Bone marrow (tissue), 2 donors: Measurements from ENCODE around the gene LRRC28.
"Not testable (repeated sequence)": the region's sequence is repeated elsewhere in the genome, so short reads cannot be mapped to it uniquely, and the experiment has no call there.

ENCODE experiments used
- DNase-seq, 2 donors: peaks; one replicate each; lab custom pipeline; 2025; lab: John Stamatoyannopoulos, UW

Gene LRRC28

DNA sequence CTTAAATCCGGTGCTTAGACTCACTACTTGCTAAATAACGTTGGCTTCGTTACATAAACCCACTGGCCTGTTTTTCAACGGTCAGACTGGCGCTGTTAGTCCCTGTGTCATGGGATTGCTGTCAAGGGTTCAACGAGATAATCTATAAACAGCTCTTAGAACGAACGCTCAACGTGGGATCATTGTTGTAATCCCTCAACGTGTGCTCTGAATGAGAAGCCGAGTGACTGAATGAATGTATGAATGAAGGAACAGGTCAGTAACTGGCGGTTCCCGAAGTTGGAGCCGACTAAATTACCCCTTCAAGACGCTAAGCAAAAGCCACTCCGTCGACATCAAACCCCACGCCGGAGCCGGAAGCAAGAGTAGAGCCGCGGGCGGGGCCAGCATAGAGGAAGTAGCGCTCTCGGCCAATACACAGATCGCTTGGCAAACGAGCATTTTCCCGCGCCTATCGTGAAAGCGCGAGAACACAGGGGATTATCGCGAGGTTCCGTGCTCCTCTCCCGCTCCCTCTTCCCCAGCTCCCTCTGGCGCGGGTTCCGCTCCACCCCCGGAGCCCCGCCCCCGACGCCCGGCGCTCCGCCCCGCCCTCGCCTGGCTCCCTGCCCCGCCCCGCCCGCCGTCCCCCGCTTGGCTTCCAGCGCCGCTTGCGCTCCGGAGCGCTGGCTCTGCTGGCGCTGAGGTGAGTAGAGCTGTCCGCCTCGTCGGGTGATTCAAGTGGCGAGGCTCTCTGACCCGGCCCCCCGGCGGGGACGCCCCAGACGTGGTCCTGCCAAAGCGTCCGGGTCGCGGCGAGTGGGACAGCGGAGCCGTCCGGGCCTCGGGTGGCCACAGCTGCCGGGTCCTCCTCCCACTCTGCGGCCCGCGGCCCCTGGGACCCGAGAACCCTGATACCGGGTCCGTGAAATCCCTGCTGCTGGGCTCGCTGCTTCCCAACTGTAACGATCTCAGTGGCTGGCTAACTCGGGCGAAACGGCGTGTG lies at the start of gene LRRC28:
Gene LRRC28 (plus strand): TSS at position 625 of the 985 bp plus-strand sequence. CDS start 4,477 bp downstream, outside the sequence.
- DNase-seq = peak; percentile 82 to 98

DNA sequence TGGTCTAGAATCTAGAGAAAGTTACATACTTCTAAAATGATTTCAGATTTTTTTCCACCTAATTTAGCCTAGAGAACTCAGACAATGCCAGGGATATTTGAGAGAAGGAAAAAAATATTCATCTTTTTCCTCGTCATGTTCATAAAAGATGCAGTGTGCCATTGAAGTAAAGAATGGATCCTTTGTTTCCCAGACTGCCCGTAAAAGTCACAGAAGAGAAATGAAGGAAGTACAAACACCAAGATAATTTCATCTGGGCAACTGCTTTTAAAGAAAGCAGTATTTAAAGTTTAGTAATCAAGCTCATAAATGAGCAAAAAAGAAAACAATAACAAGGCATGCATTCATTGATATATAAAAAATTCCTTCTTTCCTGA lies 49.1 kb upstream of the LRRC28 start:
- DNase-seq = no peak

DNA sequence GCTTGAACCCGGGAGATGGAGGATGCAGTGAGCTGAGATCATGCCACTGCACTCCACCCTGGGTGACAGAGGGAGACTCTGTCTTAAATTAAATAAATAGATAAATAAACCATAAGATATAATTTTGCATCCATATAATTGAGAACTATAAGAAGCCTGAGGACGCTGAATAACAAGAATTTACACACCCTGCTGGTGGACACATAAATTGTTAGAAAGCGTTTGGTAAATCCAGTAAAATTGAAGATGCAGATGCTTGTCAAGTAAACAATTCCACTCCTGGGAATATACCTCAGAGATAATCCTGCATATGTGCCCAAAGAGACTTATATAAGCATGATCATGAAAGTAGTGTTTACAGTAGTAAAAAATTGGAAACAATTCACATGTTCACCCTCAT lies 43.6 kb upstream of the LRRC28 start:
- DNase-seq = no peak

DNA sequence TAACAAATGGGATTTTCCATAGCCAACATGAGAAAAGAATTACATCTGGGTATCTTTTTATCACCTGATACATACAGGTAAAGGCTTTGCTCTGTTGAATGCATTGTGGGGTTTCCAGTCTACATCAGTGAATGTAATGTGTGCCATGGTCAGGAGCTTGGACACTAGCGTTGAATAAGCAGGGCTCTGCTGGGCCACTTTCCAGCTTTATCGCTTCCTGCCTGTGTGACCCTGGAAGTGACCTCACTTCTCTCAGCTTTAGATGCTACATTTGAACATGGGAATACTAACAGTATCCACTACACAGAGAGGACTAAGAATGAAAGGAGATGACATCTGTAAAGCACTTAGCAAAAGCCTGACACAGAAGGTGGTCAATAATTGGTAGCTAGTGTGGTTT lies 42.0 kb upstream of the LRRC28 start:
- no peak for DNase-seq

- no peak for DNase-seq
Observed at GRCh38 chr15:99210334-99210733, 40.9 kb upstream of the LRRC28 start.

DNA sequence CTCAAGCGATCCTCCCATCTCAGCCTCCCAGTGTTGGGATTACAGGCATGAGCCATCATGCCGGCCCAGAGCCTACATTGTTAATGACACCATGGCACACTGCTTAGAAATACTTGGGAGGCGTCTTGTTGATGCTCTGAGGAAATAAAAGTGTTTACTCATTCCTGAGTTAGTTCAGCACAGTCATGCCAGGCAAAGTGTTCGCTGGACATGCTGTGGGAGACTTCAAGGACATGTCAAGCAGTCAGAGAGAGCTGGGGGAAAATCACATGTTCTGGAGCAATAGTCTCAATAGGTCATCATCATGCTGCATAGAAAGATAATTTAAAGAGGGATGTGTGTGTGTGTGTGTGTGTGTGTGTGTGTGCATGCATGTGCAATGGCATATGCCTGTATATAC lies 39.4 kb upstream of the LRRC28 start:
- no peak for DNase-seq

- no peak for DNase-seq
Observed at GRCh38 chr15:99212406-99212805, 38.9 kb upstream of the LRRC28 start.

DNA sequence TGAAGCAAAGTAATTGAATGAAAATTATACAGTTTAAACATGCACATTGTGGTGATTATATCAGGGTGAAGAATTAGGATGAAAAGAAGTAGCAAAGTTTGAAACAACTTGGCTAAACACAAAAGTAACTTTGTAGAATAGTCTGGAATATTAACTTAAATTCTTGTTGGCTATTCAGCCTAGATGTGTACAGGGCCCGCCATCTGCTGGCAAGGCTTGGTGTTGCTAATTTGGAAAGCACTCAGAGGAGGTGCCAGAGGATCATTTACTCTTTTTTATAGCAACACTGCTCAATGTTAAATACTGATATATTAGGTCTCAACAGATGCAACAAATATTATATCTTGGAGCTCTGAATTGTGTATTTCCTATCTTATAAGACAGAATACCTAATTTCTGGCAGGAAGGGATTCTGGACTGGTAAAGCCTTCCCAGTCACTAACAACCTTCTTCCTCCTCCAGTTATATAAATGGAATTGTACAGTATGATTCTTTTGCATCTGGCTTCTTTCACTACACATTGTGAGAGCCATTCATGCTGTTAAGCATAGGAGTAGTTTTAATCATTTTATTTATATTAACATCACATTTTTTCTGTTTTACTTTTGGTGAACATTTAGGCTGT lies 38.0 kb upstream of the LRRC28 start:
- DNase-seq = no peak

- DNase-seq = no peak
Observed at GRCh38 chr15:99224372-99225214, 26.7 kb upstream of the LRRC28 start.

DNA sequence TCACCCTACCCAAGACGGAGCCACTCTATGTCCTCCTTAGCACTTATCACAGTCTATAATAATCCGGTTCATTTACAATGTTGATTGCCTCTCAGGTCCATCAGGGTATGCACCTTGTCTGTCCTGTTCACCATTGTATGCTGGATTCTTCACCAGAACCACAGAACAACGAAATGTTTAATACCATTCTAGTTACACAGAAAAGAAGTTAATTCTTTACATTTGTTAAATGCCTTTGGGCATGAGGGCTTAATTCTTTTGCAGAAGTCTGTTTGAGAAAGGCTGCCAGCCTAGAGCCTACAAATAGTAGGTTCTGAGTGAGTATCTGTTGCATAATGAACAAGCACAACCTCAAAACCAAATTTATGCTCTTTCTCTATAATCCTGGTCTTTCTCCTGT lies 24.5 kb upstream of the LRRC28 start:
- DNase-seq = no peak

DNA sequence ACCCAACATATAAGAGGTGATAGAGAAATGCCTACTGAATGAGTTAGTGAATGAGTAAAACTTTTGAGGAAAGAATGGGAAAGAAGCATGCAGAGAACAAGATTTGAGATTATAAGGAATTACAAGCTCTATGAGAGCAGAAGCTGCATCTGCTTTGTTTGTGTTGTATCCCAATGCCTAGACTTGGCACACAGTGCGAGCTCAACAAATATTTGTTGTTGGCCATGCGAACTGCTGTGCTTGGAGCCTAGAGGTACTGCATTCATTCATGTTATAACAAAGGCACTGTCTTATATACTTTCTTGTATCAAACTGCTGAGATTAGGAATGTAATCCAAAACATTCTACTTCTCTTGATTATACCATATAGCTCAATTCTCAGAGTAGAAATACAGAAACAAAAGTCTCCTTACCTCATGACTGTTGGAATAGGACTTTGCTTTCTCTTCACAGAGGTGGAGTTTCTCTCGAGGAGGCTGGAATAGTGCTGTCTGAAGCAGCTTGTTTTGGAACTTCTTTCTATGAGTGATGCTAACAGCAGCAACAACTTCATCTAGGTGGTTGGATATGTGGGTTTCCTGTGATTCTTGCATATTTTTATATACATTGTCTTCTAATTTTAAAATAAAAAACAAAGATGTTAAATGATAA lies 23.0 kb upstream of the LRRC28 start:
- no peak for DNase-seq

GRCh38 chr15:99230867-99231266 lies 20.4 kb upstream of the LRRC28 start:
- DNase-seq = no peak

DNA sequence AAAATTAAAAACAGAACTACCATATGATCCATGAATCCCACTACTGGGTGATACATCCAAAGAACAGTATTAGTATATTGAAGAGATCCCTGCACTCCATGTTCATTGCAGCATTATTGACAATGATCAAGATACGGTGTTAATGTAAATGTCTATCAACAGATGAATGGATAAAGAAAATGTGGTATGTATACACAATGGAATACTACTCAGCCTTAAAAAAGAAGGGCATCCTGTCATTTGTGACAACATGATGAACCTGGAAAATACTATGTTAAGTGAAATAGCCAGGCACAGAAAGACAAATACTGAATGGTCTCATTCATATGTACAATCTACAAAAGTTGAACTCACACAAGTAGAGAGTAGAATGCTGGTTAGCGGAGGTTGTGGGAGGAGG lies 18.5 kb upstream of the LRRC28 start:
- DNase-seq = no peak

DNA sequence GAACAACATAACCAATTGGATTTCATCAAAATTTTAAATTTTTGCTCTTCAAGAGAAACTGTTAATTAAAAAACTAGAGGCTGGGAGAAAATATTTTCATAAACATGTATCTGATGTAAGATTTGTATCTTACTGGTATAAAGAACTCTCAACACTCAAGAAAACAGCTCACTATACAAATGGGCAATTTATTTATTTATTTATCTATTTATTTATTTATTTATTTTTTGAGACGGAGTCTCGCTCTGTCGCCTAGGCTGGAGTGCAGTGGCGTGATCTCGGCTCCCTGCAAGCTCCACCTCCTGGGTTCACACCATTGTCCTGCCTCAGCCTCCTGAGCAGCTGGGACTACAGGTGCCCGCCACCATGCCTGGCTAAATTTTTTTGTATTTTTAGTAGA lies 17.1 kb upstream of the LRRC28 start:
- DNase-seq = not testable (repeated sequence)

- no peak for DNase-seq
Observed at GRCh38 chr15:99238849-99239248, 12.4 kb upstream of the LRRC28 start.

DNA sequence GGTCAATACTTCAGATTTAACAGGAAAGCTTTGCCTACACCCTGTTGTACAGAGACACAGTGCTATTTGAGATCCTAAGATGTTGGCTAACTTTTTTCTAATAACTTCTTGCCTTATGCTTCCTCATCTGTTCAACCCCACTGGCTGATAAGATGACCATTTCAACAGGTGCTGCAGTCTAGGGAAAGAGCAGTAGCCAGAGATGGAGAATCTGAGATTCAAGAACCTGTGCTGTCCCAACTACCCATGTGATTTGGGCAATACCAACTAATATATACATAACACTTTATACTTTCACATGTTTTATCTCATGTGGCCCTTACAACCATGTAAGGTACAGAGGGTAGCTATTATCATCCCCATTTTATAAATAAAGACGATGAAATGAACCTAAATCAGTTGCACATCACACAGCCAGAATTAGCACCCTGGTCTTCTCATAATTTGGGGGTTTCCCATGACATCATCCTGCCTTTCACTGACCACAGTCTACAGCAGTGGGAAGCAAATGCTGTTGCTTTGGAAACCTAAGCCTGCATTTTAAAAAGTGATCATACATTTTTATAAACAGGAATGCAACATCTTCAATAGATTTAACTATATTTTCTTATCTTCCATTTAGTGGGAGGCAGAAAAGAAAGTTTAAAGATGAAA lies 11.6 kb upstream of the LRRC28 start:
- no peak for DNase-seq

DNA sequence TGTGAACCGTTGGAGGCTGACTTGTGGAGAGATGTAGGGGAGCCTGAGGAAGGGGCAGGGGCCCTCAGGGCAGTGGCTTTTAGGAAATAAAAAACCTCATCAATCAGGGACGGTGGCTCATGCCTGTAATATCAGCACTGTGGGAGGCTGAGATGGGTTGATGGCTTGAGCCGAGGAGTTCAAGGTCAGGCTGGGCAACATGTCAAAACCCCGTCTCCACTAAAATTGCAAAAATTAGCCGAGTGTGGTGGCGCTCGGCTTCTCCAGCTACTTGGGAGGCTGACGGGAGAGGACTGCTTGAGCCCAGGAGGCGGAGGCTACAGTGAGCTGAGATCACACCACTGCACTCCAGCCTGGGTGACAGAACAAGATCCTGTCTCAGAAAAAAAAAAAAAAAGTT lies 9.5 kb upstream of the LRRC28 start:
- DNase-seq = no peak

DNA sequence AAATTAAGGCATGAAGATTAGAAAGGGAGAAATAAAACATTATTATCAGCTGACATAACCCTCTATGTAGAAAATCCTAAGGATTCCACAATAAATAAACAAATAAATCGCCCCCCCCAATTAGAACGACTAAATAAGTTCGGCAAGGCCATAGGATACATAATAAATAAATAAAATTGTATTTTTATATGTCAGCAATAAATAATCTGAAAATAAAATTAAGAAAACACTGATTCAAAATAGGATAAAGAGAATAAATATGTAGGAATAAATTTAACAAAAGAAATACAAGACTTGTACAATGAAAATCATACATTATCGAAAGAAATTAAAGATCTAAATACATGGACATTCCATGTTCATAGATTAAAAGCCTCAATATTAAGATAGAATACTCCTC lies 7.0 kb upstream of the LRRC28 start:
- DNase-seq = no peak

DNA sequence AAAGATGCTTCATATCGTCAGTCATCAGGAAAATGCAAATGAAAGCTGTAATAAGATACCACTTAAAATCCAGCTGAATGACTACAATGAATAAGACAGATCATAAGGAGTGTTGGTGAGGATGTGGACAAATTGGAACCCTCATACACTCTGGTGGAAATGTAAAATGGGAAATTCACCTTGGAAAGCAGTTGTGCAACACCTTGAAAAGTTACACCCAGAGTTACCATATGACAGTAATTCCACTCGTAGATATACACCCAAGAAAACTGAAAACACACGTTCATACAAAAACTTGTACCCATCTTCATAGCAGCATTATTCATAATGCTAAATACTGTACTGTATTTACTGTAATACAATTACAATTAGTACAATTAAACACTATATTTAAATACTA lies 4.2 kb upstream of the LRRC28 start:
- no peak for DNase-seq

DNA sequence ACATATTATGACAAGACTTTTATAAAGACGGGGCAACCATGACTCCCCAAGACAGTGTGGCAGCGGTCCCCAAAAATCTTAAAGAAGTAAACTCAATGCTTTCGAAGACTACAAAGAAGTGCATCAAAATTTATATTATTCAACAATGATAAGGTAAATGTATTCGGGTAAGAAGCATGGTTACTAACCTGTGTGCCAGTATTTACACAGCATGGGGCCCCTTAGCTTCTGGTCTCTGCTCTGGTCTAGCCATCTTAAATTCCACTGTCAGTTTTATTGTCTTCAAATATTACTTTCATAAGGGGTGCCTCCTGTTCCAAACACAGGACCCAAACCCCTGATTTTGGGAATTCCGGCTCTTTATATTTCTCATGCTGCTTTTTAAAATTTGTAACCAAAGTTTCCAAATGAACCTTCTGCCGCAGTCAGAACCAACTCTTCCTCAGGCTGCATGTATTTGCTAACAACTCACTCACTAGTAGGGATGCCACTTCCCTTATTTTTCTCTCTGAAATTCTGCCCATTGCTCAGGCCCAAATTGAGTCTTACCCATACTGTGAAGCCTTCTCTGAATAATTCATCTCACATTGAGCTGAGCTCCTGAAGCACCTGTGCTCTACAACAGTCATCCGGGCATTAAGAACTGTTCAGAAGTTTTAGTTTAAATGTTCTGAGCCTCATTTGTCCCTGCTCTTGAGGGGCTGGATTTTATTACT lies 3.1 kb upstream of the LRRC28 start:
- peak in 1 of 2 donors; percentile 5 for DNase-seq
